Activated T-helper 2 cell treated with anti-CD3 and anti-CD28 coated beads, Interferon-gamma antibody, Interleukin-2, Interleukin-4, amounts not matched to agents 10 μg/mL and 5 μg/mL and 100 μg/mL, durations not matched to agents 14 hours and 24 hours and 36 hours (primary cell): ENCODE measurements around the gene B4GALT5. TPM values are rescaled to one million over a fixed set of nuclear protein-coding genes. Genes with fewer than 3 reads are reported as not detected.
"Not testable (repeated sequence)": the region's sequence is repeated elsewhere in the genome, so short reads cannot be mapped to it uniquely, and the experiment has no call there.

Experiments used
- DNase-seq: peaks from one replicate; pipeline ENCODE4 v3.0.0; 2021; ENCODE audit warnings: low spot score
- H3K27ac Mint-ChIP-seq: one replicate; pipeline ENCODE4 v1.8.0; 2021; ENCODE audit warnings: mixed read lengths
- H3K27me3 Mint-ChIP-seq: one replicate; pipeline ENCODE4 v1.8.0; 2021; ENCODE audit warnings: low read depth, mixed read lengths
- H3K36me3 Mint-ChIP-seq: one replicate; pipeline ENCODE4 v1.8.0; 2021; ENCODE audit warnings: low read depth, mixed read lengths
- H3K4me1 Mint-ChIP-seq: one replicate; pipeline ENCODE4 v1.8.0; 2021; ENCODE audit warnings: low read depth, mixed read lengths
- H3K4me3 Mint-ChIP-seq: one replicate; pipeline ENCODE4 v1.8.0; 2021; ENCODE audit warnings: low read depth, mild to moderate bottlenecking, moderate library complexity, mixed read lengths
- H3K9me3 Mint-ChIP-seq: one replicate; pipeline ENCODE4 v1.8.0; 2021; ENCODE audit warnings: mixed read lengths
- intact Hi-C: fragments of 100-400 bp; cut with micrococcal nuclease; formaldehyde crosslinking; loops from one replicate; pipeline ENCODE4 v1.15.1; 2023
- total RNA-seq: library from RNA; stranded (reverse); gene quantifications from 2 replicates; pipeline ENCODE4 v1.2.3, GENCODE V29; 2022

The B4GALT5 gene
- 39.4 TPM in 2 replicates for total RNA-seq

- Mint-ChIP-seq H3K4me1 (peaks cover 34% of the 10 kb centered on the region), H3K36me3 (peaks cover 15% of the 10 kb centered on the region), H3K9me3 (no peaks in the 10 kb centered on the region), H3K27me3 (no peaks in the 10 kb centered on the region), H3K27ac (peak within 1 kb of the TSS; percentile 87), H3K4me3 (peak within 1 kb of the TSS; percentile 88)
- intact Hi-C loops = loop anchor here (5.0 kb wide), 3 partner anchors 37 to 98 kb away; partner anchors contain the start of gene SLC9A8
- peak; percentile 67 for DNase-seq
Measured at GRCh38 chr20:49713753-49714712, at the start of gene B4GALT5. Gene B4GALT5 (minus strand): TSS chr20:49713878. CDS start chr20:49713690, 188 bp downstream.

DNA sequence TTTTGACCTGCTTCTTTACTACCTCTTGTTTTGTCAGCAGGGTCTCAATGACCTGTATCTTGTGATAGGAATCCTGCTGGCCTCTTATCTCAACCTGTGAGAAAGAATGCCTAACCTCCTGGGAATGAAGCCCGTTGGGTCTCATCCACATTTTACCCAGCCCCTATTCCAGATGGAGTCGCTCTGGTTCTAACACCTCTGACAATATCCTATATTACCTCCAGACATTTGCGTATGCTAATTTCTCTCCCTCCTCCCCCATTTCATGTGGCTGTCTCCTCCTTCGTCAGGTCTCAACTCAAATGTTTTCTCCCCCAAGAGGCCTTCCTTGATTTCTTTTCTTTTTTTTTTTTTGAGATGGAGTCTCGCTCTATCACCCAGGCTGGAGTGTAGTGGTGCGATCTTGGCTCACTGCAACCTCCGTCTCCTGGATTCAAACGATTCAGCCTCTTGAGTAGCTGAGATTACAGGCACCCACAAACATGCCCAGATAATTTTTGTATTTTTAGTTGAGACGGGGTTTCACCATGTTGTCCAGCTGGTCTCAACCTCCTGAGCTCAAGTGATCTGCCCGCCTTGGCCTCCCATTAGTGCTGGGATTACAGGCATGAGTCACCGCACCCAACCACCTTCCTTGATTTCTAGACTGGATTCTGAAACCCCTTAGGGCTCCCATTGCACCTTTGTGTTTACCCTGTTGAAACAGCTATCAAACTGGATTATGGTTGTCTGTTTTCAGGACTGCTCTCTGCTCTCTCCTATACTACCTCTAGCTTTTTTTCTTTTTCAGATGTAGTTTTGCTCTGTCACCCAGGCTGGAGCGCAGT lies 49.5 kb upstream of the B4GALT5 start:
- Mint-ChIP-seq H3K4me1 (peaks cover 9% of the 10 kb centered on the region), H3K9me3 (no peaks in the 10 kb centered on the region), H3K4me3 (no peak overlapping the region), H3K27me3 (peaks cover 32% of the 10 kb centered on the region), H3K27ac (no peak overlapping the region), H3K36me3 (no peaks in the 10 kb centered on the region)
- DNase-seq = no peak
- intact Hi-C loops = no loop called here

DNA sequence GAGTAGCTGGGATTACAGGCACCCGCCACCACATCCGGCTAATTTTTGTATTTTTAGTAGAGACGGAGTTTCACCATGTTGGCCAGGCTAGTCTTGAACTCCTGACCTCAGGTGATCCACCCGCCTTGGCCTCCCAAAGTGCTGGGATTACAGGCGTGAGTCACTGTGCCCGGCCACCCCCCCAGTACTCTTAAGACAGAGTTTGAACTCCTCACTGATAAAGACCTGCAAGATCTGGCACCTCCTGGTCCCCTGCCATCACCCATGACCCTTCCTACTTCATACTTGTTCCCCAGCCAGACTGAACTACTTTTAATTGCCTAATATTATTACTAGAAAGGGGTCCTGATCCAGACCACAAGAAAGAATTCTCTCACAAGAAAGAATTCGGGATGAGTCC lies 48.2 kb upstream of the B4GALT5 start:
- H3K27ac Mint-ChIP-seq, DNase-seq, H3K36me3 Mint-ChIP-seq, H3K4me1 Mint-ChIP-seq, H3K9me3 Mint-ChIP-seq, intact Hi-C loops, H3K4me3 Mint-ChIP-seq: not testable (repeated sequence)
- peaks cover 41% of the 10 kb centered on the region for H3K27me3 Mint-ChIP-seq

GRCh38 chr20:49759266-49759950 lies 45.7 kb upstream of the B4GALT5 start:
- H3K27me3 Mint-ChIP-seq = peaks cover 41% of the 10 kb centered on the region
- intact Hi-C loops = no loop called here
- no peaks in the 10 kb centered on the region for H3K36me3 Mint-ChIP-seq

GRCh38 chr20:49758781-49759180 lies 45.1 kb upstream of the B4GALT5 start:
- Mint-ChIP-seq H3K4me1 (no peaks in the 10 kb centered on the region), H3K27me3 (peaks cover 44% of the 10 kb centered on the region), H3K36me3 (no peaks in the 10 kb centered on the region), H3K27ac (no peak overlapping the region), H3K9me3 (no peaks in the 10 kb centered on the region), H3K4me3 (no peak overlapping the region)
- no peak for DNase-seq
- intact Hi-C loops = no loop called here

More at GRCh38 chr20:49759266-49759950, 45.7 kb upstream of the B4GALT5 start:
- no peaks in the 10 kb centered on the region for H3K9me3 Mint-ChIP-seq
- DNase-seq = no peak
- H3K4me3 Mint-ChIP-seq = no peak overlapping the region
- H3K27ac Mint-ChIP-seq = no peak overlapping the region
- no peaks in the 10 kb centered on the region for H3K4me1 Mint-ChIP-seq

- peaks cover 48% of the 10 kb centered on the region for H3K27me3 Mint-ChIP-seq
- DNase-seq = no peak
- H3K27ac Mint-ChIP-seq = no peak overlapping the region
- no peaks in the 10 kb centered on the region for H3K9me3 Mint-ChIP-seq
- intact Hi-C loops = no loop called here
- no peak overlapping the region for H3K4me3 Mint-ChIP-seq
- no peaks in the 10 kb centered on the region for H3K4me1 Mint-ChIP-seq
- H3K36me3 Mint-ChIP-seq = no peaks in the 10 kb centered on the region
Measured at GRCh38 chr20:49757597-49757996, 43.9 kb upstream of the B4GALT5 start.

GRCh38 chr20:49756241-49756640 lies 42.6 kb upstream of the B4GALT5 start:
- Mint-ChIP-seq H3K9me3 (no peaks in the 10 kb centered on the region), H3K27ac (no peak overlapping the region), H3K27me3 (peaks cover 49% of the 10 kb centered on the region), H3K4me3 (no peak overlapping the region), H3K36me3 (no peaks in the 10 kb centered on the region), H3K4me1 (peaks cover 1% of the 10 kb centered on the region)
- intact Hi-C loops = no loop called here
- DNase-seq = no peak

DNA sequence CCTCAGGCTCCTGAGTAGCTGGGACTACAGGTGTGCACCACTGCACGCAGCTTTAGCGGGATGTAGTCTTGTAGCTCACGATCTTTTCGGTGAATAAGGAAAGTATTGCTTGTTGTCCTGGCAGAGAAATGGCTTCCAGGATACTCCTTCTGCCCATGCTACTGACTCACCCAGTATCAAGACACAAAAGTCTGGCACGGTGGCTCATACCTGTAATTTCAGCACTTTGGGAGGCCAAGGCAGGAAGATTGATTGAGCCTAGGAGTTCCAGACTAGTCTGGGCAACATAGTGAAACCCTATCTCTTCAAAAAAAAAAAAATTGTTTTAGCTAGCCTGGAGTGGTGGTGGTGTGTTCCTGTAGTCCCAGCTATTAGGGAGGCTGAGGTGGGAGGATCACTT lies 40.9 kb upstream of the B4GALT5 start:
- Mint-ChIP-seq H3K9me3 (no peaks in the 10 kb centered on the region), H3K36me3 (no peaks in the 10 kb centered on the region), H3K4me1 (peaks cover 9% of the 10 kb centered on the region), H3K4me3 (no peak overlapping the region), H3K27ac (no peak overlapping the region), H3K27me3 (peaks cover 48% of the 10 kb centered on the region)
- no peak for DNase-seq
- intact Hi-C loops = no loop called here

GRCh38 chr20:49753133-49753532 lies 39.5 kb upstream of the B4GALT5 start:
- Mint-ChIP-seq H3K36me3 (no peaks in the 10 kb centered on the region), H3K4me3 (no peak overlapping the region), H3K9me3 (no peaks in the 10 kb centered on the region), H3K4me1 (peaks cover 9% of the 10 kb centered on the region), H3K27ac (no peak overlapping the region), H3K27me3 (peaks cover 41% of the 10 kb centered on the region)
- DNase-seq = no peak
- intact Hi-C loops = no loop called here

DNA sequence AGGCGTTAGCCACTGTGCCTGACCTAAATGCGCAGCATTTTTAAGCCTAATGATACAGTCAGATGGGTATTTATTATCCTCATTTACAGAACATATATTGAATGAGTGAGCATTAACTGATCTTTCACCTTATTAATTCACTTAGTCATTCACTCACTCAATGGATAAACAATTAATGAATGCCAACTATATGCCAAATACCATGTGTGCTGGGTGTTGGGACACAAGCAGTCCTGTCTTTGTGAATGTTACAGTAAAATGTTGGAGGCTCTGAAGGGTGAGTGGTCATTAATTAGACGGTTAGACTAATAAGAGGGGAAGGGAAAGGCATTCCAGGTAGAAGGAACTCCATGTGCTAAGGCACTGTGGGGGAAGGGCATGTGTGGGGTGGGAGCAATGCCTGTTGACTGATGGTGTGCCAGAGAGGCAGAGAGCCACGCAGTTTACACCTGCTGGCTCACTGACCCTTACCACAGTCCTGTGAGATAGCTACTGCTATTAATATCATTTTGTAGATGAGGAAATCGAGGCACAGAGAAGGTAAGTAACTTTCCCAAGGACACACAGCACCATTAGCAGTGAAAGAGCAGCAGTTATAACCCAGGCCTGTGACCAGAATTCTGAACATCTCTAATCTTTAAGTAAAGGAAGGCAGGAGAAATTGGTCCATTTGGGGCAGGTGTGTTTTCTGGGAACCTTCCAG lies 38.7 kb upstream of the B4GALT5 start:
- H3K27ac Mint-ChIP-seq = no peak overlapping the region
- H3K36me3 Mint-ChIP-seq = no peaks in the 10 kb centered on the region
- no peaks in the 10 kb centered on the region for H3K9me3 Mint-ChIP-seq
- H3K4me3 Mint-ChIP-seq = no peak overlapping the region
- H3K27me3 Mint-ChIP-seq = peaks cover 37% of the 10 kb centered on the region
- DNase-seq = no peak
- intact Hi-C loops = no loop called here
- H3K4me1 Mint-ChIP-seq = peaks cover 9% of the 10 kb centered on the region

DNA sequence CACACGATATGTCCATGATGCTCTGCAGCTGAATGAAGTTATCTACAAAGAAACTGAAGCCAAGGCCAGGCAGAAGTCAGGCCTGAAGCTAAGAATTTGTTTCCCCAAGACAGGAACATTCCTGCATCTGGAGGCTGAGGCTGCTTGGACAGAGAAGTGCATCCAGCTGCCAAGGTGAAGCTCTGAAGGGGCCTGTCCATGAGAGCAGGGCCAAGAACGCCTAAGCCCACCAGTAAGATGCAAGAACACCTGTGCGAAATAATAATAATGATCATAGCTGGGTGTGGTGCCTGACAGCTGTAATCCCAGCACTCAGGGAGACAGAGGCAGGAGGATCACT lies 37.7 kb upstream of the B4GALT5 start:
- Mint-ChIP-seq H3K27ac (no peak overlapping the region), H3K4me1 (peaks cover 9% of the 10 kb centered on the region), H3K27me3 (peaks cover 30% of the 10 kb centered on the region), H3K9me3 (no peaks in the 10 kb centered on the region), H3K4me3 (no peak overlapping the region), H3K36me3 (no peaks in the 10 kb centered on the region)
- DNase-seq = no peak
- intact Hi-C loops = no loop called here
